ENCODE data around the gene AOPEP. TPM values are rescaled to one million over a fixed set of nuclear protein-coding genes. Genes with fewer than 3 reads are reported as not detected.

AOPEP gene
- polyA plus RNA-seq, 1 of the 3 experiments (the other 2 are of a cell fraction) = 54.6 TPM

DNA sequence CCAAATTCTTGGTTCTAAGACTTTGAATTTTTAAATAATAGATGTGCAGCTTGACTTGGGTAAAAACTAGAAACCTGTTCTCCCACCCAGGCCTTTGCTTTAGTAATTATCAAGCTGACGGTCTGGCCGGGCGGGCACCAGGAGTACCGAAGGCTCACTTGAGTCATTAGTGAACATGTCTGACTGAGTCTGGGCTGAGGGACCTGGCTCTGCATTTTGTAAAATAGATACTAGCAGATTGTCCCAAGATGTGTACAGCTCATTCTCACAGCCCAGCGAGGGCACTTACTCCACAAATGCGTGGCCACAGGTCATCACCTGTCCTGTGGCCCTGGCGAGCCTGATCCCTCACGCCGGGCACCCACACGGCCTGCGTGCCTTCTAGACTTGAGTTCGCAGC is 374.8 kb downstream of the AOPEP start:
- Histone ChIP-seq H3K4me1 (ENCODE audit: control insufficient read depth in 1 of 2, insufficient read depth in 2 of 2, low read depth in 1 of 2, low read length in 1 of 2) (peaks cover 12 to 86% of the 10 kb centered on the region in 2 experiments; a peak in 1 of 4 replicates), H3K9me2 (no peaks in the 10 kb centered on the region), H2AFZ (ENCODE audit: low read depth) (no peak overlapping the region), H3K9me3 (no peaks in the 10 kb centered on the region), H3K4me2 (no peak overlapping the region), H3K9ac (no peak overlapping the region), H3K27me3 (ENCODE audit: insufficient read depth) (no peaks in the 10 kb centered on the region), H3K4me3 (ENCODE audit: low read depth in 2 of 2, low read length in 1 of 2) (no peak overlapping the region), H4K20me1 (ENCODE audit: insufficient read depth) (no peaks in the 10 kb centered on the region), H3K79me2 (ENCODE audit: insufficient read depth) (no peaks in the 10 kb centered on the region), H3F3A (replicated peaks; ENCODE audit: insufficient read depth) (no peaks in the 10 kb centered on the region), H3K27ac (ENCODE audit: low read depth in 2 of 2, low read length in 1 of 2) (peak overlapping the region in 1 of 2 experiments; percentile 76; a peak in 1 of 4 replicates), H3K36me3 (replicated peaks in 1 of 2; ENCODE audit: control insufficient read depth in 1 of 2, insufficient read depth in 2 of 2, low read length in 1 of 2) (peaks cover 8 to 17% of the 10 kb centered on the region in 2 experiments)
- POLR2A ChIA-PET = no interaction called here
- TF ChIP-seq FOXM1 (IDR thresholded peaks at IDR 0.05; ENCODE audit: low read depth) = no peak
- TF ChIP-seq TEAD4 (IDR thresholded peaks at IDR 0.05; ENCODE audit: borderline replicate concordance, insufficient read depth) = no peak
- no peak for TF ChIP-seq SMC3 (IDR thresholded peaks at IDR 0.05; ENCODE audit: low read depth, low read length)
- WGBS (ENCODE audit: low lambda C conversion rate) = 99% methylated on average over 10 of the region's 12 CpGs
- DNase-seq = no peak
- CTCF ChIA-PET = interaction anchor here (5.6 kb wide), 1 partner anchor 28 kb away, joined by 65 read pairs; no protein-coding TSS in a partner anchor

DNA sequence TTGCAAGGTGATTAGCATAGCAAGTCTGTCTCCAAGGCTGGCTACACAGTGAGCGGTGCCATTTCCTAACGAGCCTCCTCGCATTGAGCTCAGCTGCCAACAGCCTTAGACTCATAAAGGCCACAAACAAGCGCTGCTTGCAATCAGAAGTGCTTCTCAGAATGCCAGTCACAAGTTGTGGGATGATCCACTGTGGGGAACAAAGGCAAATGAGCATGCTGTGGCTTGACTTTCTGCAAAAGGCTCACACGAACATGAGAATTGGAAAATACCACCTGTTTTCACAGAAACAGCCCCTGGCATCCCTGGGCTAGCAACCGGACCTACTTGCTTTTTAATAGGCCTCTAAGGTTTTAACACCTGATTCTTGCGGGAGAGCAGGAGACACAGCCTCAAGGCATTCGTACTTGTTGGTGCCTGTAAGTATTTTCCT is 375.5 kb downstream of the AOPEP start:
- Histone ChIP-seq H4K20me1 (ENCODE audit: insufficient read depth) (no peaks in the 10 kb centered on the region), H3F3A (replicated peaks; ENCODE audit: insufficient read depth) (no peaks in the 10 kb centered on the region), H3K9me2 (no peaks in the 10 kb centered on the region), H3K4me3 (ENCODE audit: low read depth in 2 of 2, low read length in 1 of 2) (no peak overlapping the region), H3K27ac (ENCODE audit: low read depth in 2 of 2, low read length in 1 of 2) (peak overlapping the region in 1 of 2 experiments; percentile 76; a peak in 1 of 4 replicates), H3K9ac (no peak overlapping the region), H3K4me1 (ENCODE audit: control insufficient read depth in 1 of 2, insufficient read depth in 2 of 2, low read depth in 1 of 2, low read length in 1 of 2) (peaks cover 12 to 80% of the 10 kb centered on the region in 2 experiments; a peak in 1 of 4 replicates), H3K36me3 (replicated peaks in 1 of 2; ENCODE audit: control insufficient read depth in 1 of 2, insufficient read depth in 2 of 2, low read length in 1 of 2) (peaks cover 8 to 19% of the 10 kb centered on the region in 2 experiments), H3K27me3 (ENCODE audit: insufficient read depth) (no peaks in the 10 kb centered on the region), H2AFZ (ENCODE audit: low read depth) (no peak overlapping the region), H3K9me3 (no peaks in the 10 kb centered on the region), H3K79me2 (ENCODE audit: insufficient read depth) (no peaks in the 10 kb centered on the region), H3K4me2 (no peak overlapping the region)
- ChIA-PET POLR2A (no interaction called here), CTCF (interaction anchor here (0.8 to 5.6 kb wide), 5 partner anchors 9 to 420 kb away, joined by 3 to 65 read pairs (median 4); no protein-coding TSS in a partner anchor)
- TF ChIP-seq, protein P1, sequence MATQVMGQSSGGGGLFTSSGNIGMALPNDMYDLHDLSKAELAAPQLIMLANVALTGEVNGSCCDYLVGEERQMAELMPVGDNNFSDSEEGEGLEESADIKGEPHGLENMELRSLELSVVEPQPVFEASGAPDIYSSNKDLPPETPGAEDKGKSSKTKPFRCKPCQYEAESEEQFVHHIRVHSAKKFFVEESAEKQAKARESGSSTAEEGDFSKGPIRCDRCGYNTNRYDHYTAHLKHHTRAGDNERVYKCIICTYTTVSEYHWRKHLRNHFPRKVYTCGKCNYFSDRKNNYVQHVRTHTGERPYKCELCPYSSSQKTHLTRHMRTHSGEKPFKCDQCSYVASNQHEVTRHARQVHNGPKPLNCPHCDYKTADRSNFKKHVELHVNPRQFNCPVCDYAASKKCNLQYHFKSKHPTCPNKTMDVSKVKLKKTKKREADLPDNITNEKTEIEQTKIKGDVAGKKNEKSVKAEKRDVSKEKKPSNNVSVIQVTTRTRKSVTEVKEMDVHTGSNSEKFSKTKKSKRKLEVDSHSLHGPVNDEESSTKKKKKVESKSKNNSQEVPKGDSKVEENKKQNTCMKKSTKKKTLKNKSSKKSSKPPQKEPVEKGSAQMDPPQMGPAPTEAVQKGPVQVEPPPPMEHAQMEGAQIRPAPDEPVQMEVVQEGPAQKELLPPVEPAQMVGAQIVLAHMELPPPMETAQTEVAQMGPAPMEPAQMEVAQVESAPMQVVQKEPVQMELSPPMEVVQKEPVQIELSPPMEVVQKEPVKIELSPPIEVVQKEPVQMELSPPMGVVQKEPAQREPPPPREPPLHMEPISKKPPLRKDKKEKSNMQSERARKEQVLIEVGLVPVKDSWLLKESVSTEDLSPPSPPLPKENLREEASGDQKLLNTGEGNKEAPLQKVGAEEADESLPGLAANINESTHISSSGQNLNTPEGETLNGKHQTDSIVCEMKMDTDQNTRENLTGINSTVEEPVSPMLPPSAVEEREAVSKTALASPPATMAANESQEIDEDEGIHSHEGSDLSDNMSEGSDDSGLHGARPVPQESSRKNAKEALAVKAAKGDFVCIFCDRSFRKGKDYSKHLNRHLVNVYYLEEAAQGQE (IDR thresholded peaks at IDR 0.05; ENCODE audit: low read depth, low read length) = no peak
- TF ChIP-seq SIN3A (IDR thresholded peaks at IDR 0.05; ENCODE audit: borderline replicate concordance, low read depth, low read length) = no peak
- over 99% methylated on average over 8 of the region's 8 CpGs for WGBS (ENCODE audit: low lambda C conversion rate)
- DNase-seq = no peak

DNA sequence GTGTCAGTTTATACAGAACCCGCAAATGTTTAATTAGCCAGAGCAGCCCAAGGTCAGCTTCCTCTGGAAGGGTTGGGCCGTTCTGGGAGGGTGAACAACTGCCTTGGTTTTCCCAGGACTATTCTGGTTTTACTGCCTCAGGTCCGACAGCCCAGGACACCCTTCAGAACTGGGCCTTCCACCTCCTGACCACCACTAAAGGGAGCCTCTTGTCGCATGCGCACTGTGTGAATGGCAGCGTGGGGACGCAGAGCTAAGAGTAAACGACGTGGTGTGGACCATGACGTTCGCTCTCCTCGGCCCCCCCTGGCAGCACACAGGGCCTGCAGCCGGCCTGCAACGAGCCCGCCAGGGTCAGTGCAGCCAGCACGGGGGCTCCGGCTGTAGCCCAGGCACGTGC is 376.1 kb downstream of the AOPEP start:
- no peak overlapping the region for H3K4me3 ChIP-seq (ENCODE audit: low read depth in 2 of 2, low read length in 1 of 2)
- WGBS (ENCODE audit: low lambda C conversion rate) = 93% methylated on average over 18 of the region's 18 CpGs
- no peak overlapping the region for H2AFZ ChIP-seq (ENCODE audit: low read depth)
- no peaks in the 10 kb centered on the region for H3K79me2 ChIP-seq (ENCODE audit: insufficient read depth)
- no peaks in the 10 kb centered on the region for H3K27me3 ChIP-seq (ENCODE audit: insufficient read depth)
- no peak overlapping the region for H3K9ac ChIP-seq
- H3K4me2 ChIP-seq = no peak overlapping the region
- peaks cover 12 to 74% of the 10 kb centered on the region in 2 experiments; a peak in 1 of 4 replicates for H3K4me1 ChIP-seq (ENCODE audit: control insufficient read depth in 1 of 2, insufficient read depth in 2 of 2, low read depth in 1 of 2, low read length in 1 of 2)
- H3K9me2 ChIP-seq = no peaks in the 10 kb centered on the region
- H4K20me1 ChIP-seq (ENCODE audit: insufficient read depth) = no peaks in the 10 kb centered on the region
- peaks cover 8 to 23% of the 10 kb centered on the region in 2 experiments for H3K36me3 ChIP-seq (replicated peaks in 1 of 2; ENCODE audit: control insufficient read depth in 1 of 2, insufficient read depth in 2 of 2, low read length in 1 of 2)
- no peaks in the 10 kb centered on the region for H3K9me3 ChIP-seq
- TF ChIP-seq NRF1 (IDR thresholded peaks at IDR 0.05; ENCODE audit: low read depth, low read length) = no peak
- H3K27ac ChIP-seq (ENCODE audit: low read depth in 2 of 2, low read length in 1 of 2) = peak overlapping the region in 1 of 2 experiments; percentile 76; a peak in 1 of 4 replicates
- POLR2A ChIA-PET = no interaction called here
- CTCF ChIA-PET = interaction anchor here (0.7 to 5.6 kb wide), 8 partner anchors 9 to 421 kb away, joined by 3 to 65 read pairs (median 4); no protein-coding TSS in a partner anchor
- H3F3A ChIP-seq (replicated peaks; ENCODE audit: insufficient read depth) = no peaks in the 10 kb centered on the region
- DNase-seq = no peak
